GM18951 (cell line): ENCODE data around the gene COX17.

Experiments used
- POLR2A ChIP-seq: IDR thresholded peaks from 4 replicates; pipeline ENCODE4 v1.6.1; 2011; ENCODE audit warnings: mild to moderate bottlenecking; ENCODE audit not compliant: insufficient read length, insufficient read depth; ENCODE audit errors: extremely low read depth
- in situ Hi-C: fragments of 300-500 bp; cut with MboI; formaldehyde crosslinking; loops from one replicate; pipeline ENCODE4 v1.12.0; 2022; ENCODE audit warnings: low sequenced_read_pairs, mixed read lengths, inconsistent platforms; ENCODE audit not compliant: unreplicated experiment

COX17 gene

GRCh38 chr3:119664370-119664769 lies 12.8 kb downstream of the COX17 start:
- in situ Hi-C loops, result no loop called here
- no peak for TF ChIP-seq POLR2A

- in situ Hi-C loops, result no loop called here
- TF ChIP-seq POLR2A, result no peak
Observed at GRCh38 chr3:119663885-119664284, 13.3 kb downstream of the COX17 start.

- TF ChIP-seq POLR2A, result no peak
- in situ Hi-C loops, result no loop called here
Observed at GRCh38 chr3:119662604-119663373, 14.4 kb downstream of the COX17 start.

- in situ Hi-C loops, result no loop called here
- no peak for TF ChIP-seq POLR2A
Observed at GRCh38 chr3:119660474-119661440, 16.4 kb downstream of the COX17 start, which contains the start of gene POPDC2. Gene POPDC2 (minus strand): TSS chr3:119660589. CDS start chr3:119660423, 166 bp downstream.

- TF ChIP-seq POLR2A, result no peak
- in situ Hi-C loops, result no loop called here
Observed at GRCh38 chr3:119659606-119660291, 17.5 kb downstream of the COX17 start.

GRCh38 chr3:119658994-119659393 lies 18.2 kb downstream of the COX17 start:
- in situ Hi-C loops, result no loop called here

GRCh38 chr3:119657887-119658702 lies 19.1 kb downstream of the COX17 start:
- in situ Hi-C loops, result no loop called here
- no peak for TF ChIP-seq POLR2A

More at GRCh38 chr3:119658994-119659393, 18.2 kb downstream of the COX17 start:
- TF ChIP-seq POLR2A, result no peak

GRCh38 chr3:119653876-119654275 lies 23.3 kb downstream of the COX17 start:
- TF ChIP-seq POLR2A, result no peak
- in situ Hi-C loops, result no loop called here

GRCh38 chr3:119652306-119653033 lies 24.7 kb downstream of the COX17 start:
- in situ Hi-C loops, result no loop called here

GRCh38 chr3:119649761-119650160 lies 27.4 kb downstream of the COX17 start:
- no peak for TF ChIP-seq POLR2A
- in situ Hi-C loops, result no loop called here

More at GRCh38 chr3:119652306-119653033, 24.7 kb downstream of the COX17 start:
- no peak for TF ChIP-seq POLR2A

- TF ChIP-seq POLR2A, result no peak
- in situ Hi-C loops, result no loop called here
Observed at GRCh38 chr3:119647843-119648575, 29.2 kb downstream of the COX17 start.
